Neural cell (in vitro differentiated cells): Measurements from ENCODE around the gene KCTD13.

Experiments used
- CTCF ChIP-seq: fragments of 450-650 bp; IDR thresholded peaks from 2 replicates; pipeline ENCODE4 v1.5.1; 2014; ENCODE audit warnings: antibody characterized with exemption, mild to moderate bottlenecking, moderate library complexity; ENCODE audit not compliant: poor library complexity, severe bottlenecking
- EP300 ChIP-seq: fragments of 450-650 bp; conservative IDR thresholded peaks from 2 replicates; pipeline ENCODE4 v1.6.1; 2014; ENCODE audit warnings: antibody characterized with exemption, mild to moderate bottlenecking, moderate library complexity; ENCODE audit not compliant: poor library complexity, severe bottlenecking
- EZH2 ChIP-seq: fragments of 200-600, 300-800 bp; shearing (Covaris generic), sonication (generic); IDR thresholded peaks from 2 replicates; pipeline ENCODE4 v1.6.1; 2014; ENCODE audit warnings: antibody characterized with exemption, low read length, borderline replicate concordance, mild to moderate bottlenecking; ENCODE audit not compliant: insufficient read depth, poor library complexity, severe bottlenecking
- MXI1 ChIP-seq: fragments of 450-650 bp; conservative IDR thresholded peaks from 2 replicates; pipeline ENCODE4 v1.6.1; 2014; ENCODE audit warnings: antibody characterized with exemption, mild to moderate bottlenecking; ENCODE audit not compliant: poor library complexity, severe bottlenecking
- POLR2AphosphoS5 ChIP-seq: IDR thresholded peaks from 2 replicates; pipeline ENCODE4 v1.6.1; 2012
- RAD21 ChIP-seq: fragments of 450-650 bp; conservative IDR thresholded peaks from 2 replicates; pipeline ENCODE4 v1.6.1; 2014; ENCODE audit warnings: antibody characterized with exemption, mild to moderate bottlenecking, moderate library complexity
- REST ChIP-seq: IDR thresholded peaks from 2 replicates; pipeline ENCODE4 v1.6.1; 2012; ENCODE audit warnings: borderline replicate concordance
- SMC3 ChIP-seq: fragments of 450-650 bp; conservative IDR thresholded peaks from 2 replicates; pipeline ENCODE4 v1.6.1; 2014; ENCODE audit warnings: antibody characterized with exemption, mild to moderate bottlenecking, moderate library complexity; ENCODE audit not compliant: poor library complexity
- TAF1 ChIP-seq: IDR thresholded peaks from 2 replicates; pipeline ENCODE4 v1.6.1; 2012; ENCODE audit warnings: low read depth

GRCh38 chr16:29916979-29917378, 9.0 kb downstream of the KCTD13 start:
- no peak for TF ChIP-seq CTCF
- TF ChIP-seq RAD21 = no peak
- TF ChIP-seq POLR2AphosphoS5 = no peak
- no peak for TF ChIP-seq EZH2
- TF ChIP-seq TAF1 = no peak
- no peak for TF ChIP-seq EP300
- no peak for TF ChIP-seq REST
- no peak for TF ChIP-seq MXI1
- TF ChIP-seq SMC3 = no peak
